Cardiac muscle cell (in vitro differentiated cells and primary cell): ENCODE results near the gene NEURL4. TPM values are rescaled to one million over a fixed set of nuclear protein-coding genes. Genes with fewer than 3 reads are reported as not detected.

Source experiments
- DNase-seq, 2 donors: peaks; one replicate each; pipeline versions ENCODE4 v3.0.0 to v3.0.0-alpha.2; 2010 to 2017; ENCODE audit warnings: low read depth in 1 of 2, low spot score in 1 of 2
- H3K27ac ChIP-seq: fragments of 200-600 bp; sonication (generic); 2 replicates; pipeline ENCODE4 v1.5.1; 2016
- H3K27me3 ChIP-seq: fragments of 200-600 bp; sonication (generic); 2 replicates; pipeline ENCODE4 v1.6.0; 2016; ENCODE audit warnings: control low read depth
- H3K36me3 ChIP-seq: fragments of 200-600 bp; sonication (generic); 2 replicates; pipeline ENCODE4 v1.5.1; 2016; ENCODE audit warnings: control low read depth
- H3K4me1 ChIP-seq: fragments of 200-600 bp; sonication (generic); 2 replicates; pipeline ENCODE4 v1.8.1; 2017; ENCODE audit warnings: low read depth, mild to moderate bottlenecking, mixed run types
- H3K4me3 ChIP-seq: fragments of 200-600 bp; sonication (generic); 2 replicates; pipeline ENCODE4 v1.5.1; 2016; ENCODE audit warnings: mild to moderate bottlenecking
- H3K9me3 ChIP-seq: fragments of 200-600 bp; sonication (generic); 2 replicates; pipeline ENCODE4 v1.5.1; 2017; ENCODE audit warnings: low read depth, mild to moderate bottlenecking, control low read depth
- CTCF ChIP-seq: IDR thresholded peaks from 2 replicates; pipeline ENCODE4 v1.5.1; 2012; ENCODE audit warnings: low read depth, mild to moderate bottlenecking, low read length
- polyA plus RNA-seq: library from polyadenylated mRNA; unstranded; fragments of >200 nt; fragmentation: Nextera tagmentation; extraction: Ambion mirVana; gene quantifications from 2 replicates; pipeline ENCODE4 v1.2.1, GENCODE V29; 2016
- total RNA-seq: library from RNA; depleted of rRNA; stranded (reverse); fragments of >200 nt; gene quantifications from 2 replicates; pipeline ENCODE4 v1.2.3, GENCODE V29; 2016

Gene NEURL4
- total and polyA plus RNA-seq, 2 experiments from 2014 or later = 15.5 to 32.4 TPM

- Histone ChIP-seq H3K9me3 (no peaks in the 10 kb centered on the region), H3K36me3 (peaks cover 10% of the 10 kb centered on the region), H3K27ac (no peak overlapping the region), H3K4me1 (peaks cover 12% of the 10 kb centered on the region), H3K27me3 (no peaks in the 10 kb centered on the region), H3K4me3 (peak overlapping the region; percentile 81)
- no peak for TF ChIP-seq CTCF
- DNase-seq = no peak
Observed at GRCh38 chr17:7328009-7328408, 1.1 kb downstream of the NEURL4 start.

GRCh38 chr17:7327501-7327900 is 1.6 kb downstream of the NEURL4 start:
- no peak overlapping the region for H3K27ac ChIP-seq
- no peaks in the 10 kb centered on the region for H3K9me3 ChIP-seq
- no peak for DNase-seq
- TF ChIP-seq CTCF = no peak
- H3K4me1 ChIP-seq = peaks cover 8% of the 10 kb centered on the region
- no peaks in the 10 kb centered on the region for H3K27me3 ChIP-seq
- no peak overlapping the region for H3K4me3 ChIP-seq
- H3K36me3 ChIP-seq = peaks cover 15% of the 10 kb centered on the region

GRCh38 chr17:7327056-7327455 is 2.1 kb downstream of the NEURL4 start:
- H3K27me3 ChIP-seq = no peaks in the 10 kb centered on the region
- H3K4me1 ChIP-seq = peaks cover 5% of the 10 kb centered on the region
- TF ChIP-seq CTCF = no peak
- no peak overlapping the region for H3K4me3 ChIP-seq
- no peak for DNase-seq
- no peak overlapping the region for H3K27ac ChIP-seq
- H3K36me3 ChIP-seq = peaks cover 20% of the 10 kb centered on the region
- no peaks in the 10 kb centered on the region for H3K9me3 ChIP-seq

- DNase-seq = no peak
- H3K36me3 ChIP-seq = peaks cover 28% of the 10 kb centered on the region
- peaks cover 5% of the 10 kb centered on the region for H3K4me1 ChIP-seq
- no peaks in the 10 kb centered on the region for H3K9me3 ChIP-seq
- H3K4me3 ChIP-seq = no peak overlapping the region
- TF ChIP-seq CTCF = no peak
- H3K27me3 ChIP-seq = no peaks in the 10 kb centered on the region
- H3K27ac ChIP-seq = no peak overlapping the region
Observed at GRCh38 chr17:7326186-7326585, 2.9 kb downstream of the NEURL4 start.

- H3K4me1 ChIP-seq = peaks cover 5% of the 10 kb centered on the region
- no peak for TF ChIP-seq CTCF
- H3K4me3 ChIP-seq = no peak overlapping the region
- peaks cover 35% of the 10 kb centered on the region for H3K36me3 ChIP-seq
- DNase-seq = no peak
- no peak overlapping the region for H3K27ac ChIP-seq
- no peaks in the 10 kb centered on the region for H3K27me3 ChIP-seq
- no peaks in the 10 kb centered on the region for H3K9me3 ChIP-seq
Observed at GRCh38 chr17:7325031-7325528, 4.1 kb downstream of the NEURL4 start.

- no peak for DNase-seq
- Histone ChIP-seq H3K4me1 (peaks cover 5% of the 10 kb centered on the region), H3K4me3 (no peak overlapping the region), H3K36me3 (peaks cover 35% of the 10 kb centered on the region), H3K9me3 (no peaks in the 10 kb centered on the region), H3K27me3 (no peaks in the 10 kb centered on the region), H3K27ac (no peak overlapping the region)
- no peak for TF ChIP-seq CTCF
Observed at GRCh38 chr17:7324438-7324779, 4.7 kb downstream of the NEURL4 start.
